Progenitor cell of endocrine pancreas (in vitro differentiated cells): ENCODE results near the gene PHF21A. TPM values are rescaled to one million over a fixed set of nuclear protein-coding genes. Genes with fewer than 3 reads are reported as not detected.

ENCODE experiments used
- DNase-seq: peaks from one replicate; pipeline ENCODE4 v3.0.0; 2021; ENCODE audit warnings: low spot score; ENCODE audit not compliant: unreplicated experiment
- H3K27ac Mint-ChIP-seq: 2 replicates; pipeline ENCODE4 v1.8.0; 2021; ENCODE audit warnings: mild to moderate bottlenecking, moderate library complexity, mixed read lengths
- H3K27me3 Mint-ChIP-seq: 2 replicates; pipeline ENCODE4 v1.8.0; 2021; ENCODE audit warnings: mixed read lengths
- H3K36me3 Mint-ChIP-seq: 2 replicates; pipeline ENCODE4 v1.8.0; 2022; ENCODE audit warnings: mixed read lengths; ENCODE audit not compliant: insufficient read depth
- H3K4me1 Mint-ChIP-seq: 2 replicates; pipeline ENCODE4 v1.8.0; 2021; ENCODE audit warnings: low read depth, mixed read lengths
- H3K4me3 Mint-ChIP-seq: 2 replicates; pipeline ENCODE4 v1.8.0; 2021; ENCODE audit warnings: low read depth, mild to moderate bottlenecking, moderate library complexity, mixed read lengths
- H3K9me3 Mint-ChIP-seq: 2 replicates; pipeline ENCODE4 v1.8.0; 2021; ENCODE audit warnings: low read depth, mixed read lengths
- total RNA-seq: library from RNA; stranded (reverse); gene quantifications from 2 replicates; pipeline ENCODE4 v1.2.1, GENCODE V29; 2021
- TF ChIP-seq, protein P1 (sequence below): fragments of 200-600 bp; sonication (generic); IDR thresholded peaks from one replicate; pipeline ENCODE4 v1.5.0; 2021; ENCODE audit warnings: antibody characterized with exemption, mild to moderate bottlenecking; ENCODE audit not compliant: unreplicated experiment

PHF21A gene
- total RNA-seq, 1 donor from 2014 or later: 70.1 TPM

DNA sequence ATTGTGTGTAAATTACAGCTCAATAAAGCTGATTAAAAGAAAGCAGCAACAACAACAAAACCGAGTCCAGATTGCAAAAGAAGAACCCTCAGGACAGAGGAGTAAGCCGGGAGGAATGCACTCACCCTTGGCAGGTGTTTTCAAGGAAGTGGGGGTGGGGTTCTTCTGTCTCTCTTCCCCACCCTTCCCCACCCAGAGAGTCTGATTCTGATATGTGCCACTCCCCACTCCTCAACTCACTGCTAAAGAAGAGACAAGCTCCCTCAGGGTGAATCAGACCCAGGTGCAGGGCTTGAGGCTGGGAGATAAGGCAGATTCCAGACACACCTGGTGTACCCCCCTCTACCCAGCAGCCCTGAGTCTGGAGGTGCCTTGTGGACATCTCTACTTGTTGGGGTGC is 38.4 kb upstream of the PHF21A start:
- no peaks in the 10 kb centered on the region for H3K36me3 Mint-ChIP-seq
- DNase-seq: no peak
- H3K4me3 Mint-ChIP-seq: no peak overlapping the region
- H3K27me3 Mint-ChIP-seq: peaks cover 27% of the 10 kb centered on the region
- H3K27ac Mint-ChIP-seq: no peak overlapping the region
- TF ChIP-seq, protein P1, sequence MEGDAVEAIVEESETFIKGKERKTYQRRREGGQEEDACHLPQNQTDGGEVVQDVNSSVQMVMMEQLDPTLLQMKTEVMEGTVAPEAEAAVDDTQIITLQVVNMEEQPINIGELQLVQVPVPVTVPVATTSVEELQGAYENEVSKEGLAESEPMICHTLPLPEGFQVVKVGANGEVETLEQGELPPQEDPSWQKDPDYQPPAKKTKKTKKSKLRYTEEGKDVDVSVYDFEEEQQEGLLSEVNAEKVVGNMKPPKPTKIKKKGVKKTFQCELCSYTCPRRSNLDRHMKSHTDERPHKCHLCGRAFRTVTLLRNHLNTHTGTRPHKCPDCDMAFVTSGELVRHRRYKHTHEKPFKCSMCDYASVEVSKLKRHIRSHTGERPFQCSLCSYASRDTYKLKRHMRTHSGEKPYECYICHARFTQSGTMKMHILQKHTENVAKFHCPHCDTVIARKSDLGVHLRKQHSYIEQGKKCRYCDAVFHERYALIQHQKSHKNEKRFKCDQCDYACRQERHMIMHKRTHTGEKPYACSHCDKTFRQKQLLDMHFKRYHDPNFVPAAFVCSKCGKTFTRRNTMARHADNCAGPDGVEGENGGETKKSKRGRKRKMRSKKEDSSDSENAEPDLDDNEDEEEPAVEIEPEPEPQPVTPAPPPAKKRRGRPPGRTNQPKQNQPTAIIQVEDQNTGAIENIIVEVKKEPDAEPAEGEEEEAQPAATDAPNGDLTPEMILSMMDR: no peak
- H3K9me3 Mint-ChIP-seq: no peaks in the 10 kb centered on the region
- no peaks in the 10 kb centered on the region for H3K4me1 Mint-ChIP-seq

DNA sequence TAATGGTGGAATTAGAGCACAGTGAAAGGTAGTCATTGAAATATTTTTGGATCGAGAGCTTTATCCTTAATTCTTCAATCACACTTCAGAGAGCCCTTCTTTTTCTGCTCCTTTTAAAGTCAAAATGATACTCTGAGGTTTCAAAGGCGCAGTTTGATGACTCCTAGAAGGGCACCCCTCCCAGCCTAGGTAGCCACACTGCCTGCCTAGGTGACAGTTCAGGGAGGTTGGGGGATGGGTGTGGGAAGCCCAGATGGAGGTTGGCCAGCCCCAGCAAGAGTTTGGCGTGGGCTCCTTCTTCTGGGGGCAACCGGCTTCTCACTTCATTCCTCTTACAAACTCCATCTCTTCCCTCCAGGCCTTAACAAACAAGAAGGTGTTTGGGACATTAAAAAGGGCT is 28.6 kb upstream of the PHF21A start:
- H3K27ac Mint-ChIP-seq: no peak overlapping the region
- TF ChIP-seq, protein P1: no peak
- H3K4me3 Mint-ChIP-seq: no peak overlapping the region
- no peaks in the 10 kb centered on the region for H3K36me3 Mint-ChIP-seq
- no peak for DNase-seq
- H3K27me3 Mint-ChIP-seq: peaks cover 27% of the 10 kb centered on the region
- H3K4me1 Mint-ChIP-seq: no peaks in the 10 kb centered on the region
- H3K9me3 Mint-ChIP-seq: peaks cover 12% of the 10 kb centered on the region

- TF ChIP-seq, protein P1: no peak
- Mint-ChIP-seq H3K27me3 (peaks cover 27% of the 10 kb centered on the region), H3K36me3 (no peaks in the 10 kb centered on the region), H3K9me3 (peaks cover 12% of the 10 kb centered on the region), H3K4me3 (no peak overlapping the region), H3K27ac (no peak overlapping the region), H3K4me1 (no peaks in the 10 kb centered on the region)
- DNase-seq: no peak
These were observed 28.1 kb upstream of the PHF21A start for GRCh38 chr11:46149342-46149741.

- no peak overlapping the region for H3K27ac Mint-ChIP-seq
- DNase-seq: no peak
- TF ChIP-seq, protein P1: no peak
- no peaks in the 10 kb centered on the region for H3K36me3 Mint-ChIP-seq
- no peak overlapping the region for H3K4me3 Mint-ChIP-seq
- peaks cover 20% of the 10 kb centered on the region for H3K27me3 Mint-ChIP-seq
- no peaks in the 10 kb centered on the region for H3K4me1 Mint-ChIP-seq
- H3K9me3 Mint-ChIP-seq: no peaks in the 10 kb centered on the region
These were observed 23.5 kb upstream of the PHF21A start for GRCh38 chr11:46144741-46145140.

- Mint-ChIP-seq H3K4me1 (no peaks in the 10 kb centered on the region), H3K9me3 (no peaks in the 10 kb centered on the region), H3K36me3 (no peaks in the 10 kb centered on the region), H3K4me3 (no peak overlapping the region), H3K27ac (no peak overlapping the region), H3K27me3 (peaks cover 8% of the 10 kb centered on the region)
- TF ChIP-seq, protein P1: no peak
- DNase-seq: no peak
These were observed 22.0 kb upstream of the PHF21A start for GRCh38 chr11:46143049-46143806.
